HL-60 (cell line): ENCODE measurements around the gene RBM5.
A peak's percentile ranks its signal among the peaks of the same experiment; 100 is the strongest.

Experiments used
- DNase-seq, 2 experiments: peaks; one replicate each; pipeline ENCODE4 v3.0.0-alpha.2; 2010 to 2020; ENCODE audit warnings: low read depth in 1 of 2, low spot score in 1 of 2
- H3K27ac ChIP-seq: fragments of 250-450 bp; sonication (Bioruptor Pico); replicated peaks from 2 replicates; pipeline ENCODE4 v1.5.1; 2020; ENCODE audit warnings: mild to moderate bottlenecking, moderate library complexity
- H3K27me3 ChIP-seq: fragments of 250-450 bp; sonication (Bioruptor Pico); 2 replicates; pipeline ENCODE4 v1.5.1; 2021; ENCODE audit warnings: mild to moderate bottlenecking, moderate library complexity; ENCODE audit not compliant: insufficient read depth, poor library complexity, severe bottlenecking
- H3K4me3 ChIP-seq: replicated peaks from 2 replicates; pipeline ENCODE4 v1.5.1; 2011; ENCODE audit warnings: mild to moderate bottlenecking, control low read depth, low read length; ENCODE audit not compliant: insufficient read depth
- CTCF ChIP-seq: IDR thresholded peaks from one replicate; pipeline ENCODE4 v1.5.1; 2011; ENCODE audit warnings: low read length, control low read depth, inconsistent platforms; ENCODE audit not compliant: insufficient read depth
- GABPA ChIP-seq: IDR thresholded peaks from 2 replicates; pipeline ENCODE4 v1.6.1; 2012; ENCODE audit warnings: low read depth
- POLR2AphosphoS5 ChIP-seq: IDR thresholded peaks from 2 replicates; pipeline ENCODE4 v1.6.1; 2012; ENCODE audit warnings: low read depth
- SPI1 ChIP-seq: IDR thresholded peaks from 2 replicates; pipeline ENCODE4 v1.6.1; 2012; ENCODE audit warnings: low read depth, mild to moderate bottlenecking, borderline replicate concordance
- TF ChIP-seq, protein P1 (sequence below): IDR thresholded peaks from 2 replicates; pipeline ENCODE4 v1.6.1; 2012; ENCODE audit warnings: low read depth; ENCODE audit not compliant: insufficient replicate concordance

RBM5 gene

DNA sequence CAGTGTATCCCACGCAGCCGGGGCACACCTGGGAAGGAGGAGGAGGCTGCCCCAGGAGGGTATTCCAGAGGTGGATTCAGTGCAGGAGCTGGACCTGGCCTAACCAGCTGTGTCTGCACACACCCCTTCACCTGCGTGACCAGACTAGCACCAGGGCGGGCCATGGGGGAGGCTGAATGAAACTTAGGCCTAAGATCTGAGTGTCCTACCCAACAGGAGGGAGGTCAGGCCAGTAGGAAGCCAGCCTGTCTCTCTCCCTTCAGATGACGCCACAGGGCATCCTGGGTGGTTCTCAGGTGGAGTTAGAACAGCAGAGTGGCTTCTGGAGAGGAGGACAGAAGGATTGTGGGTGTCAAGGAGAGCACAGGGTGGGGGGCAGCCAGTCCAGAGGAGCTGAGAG lies 63.0 kb downstream of the RBM5 start:
- no peak overlapping the region for H3K4me3 ChIP-seq
- no peak for TF ChIP-seq GABPA
- no peak for TF ChIP-seq SPI1
- TF ChIP-seq CTCF: no peak
- no peak for TF ChIP-seq POLR2AphosphoS5
- TF ChIP-seq, protein P1, sequence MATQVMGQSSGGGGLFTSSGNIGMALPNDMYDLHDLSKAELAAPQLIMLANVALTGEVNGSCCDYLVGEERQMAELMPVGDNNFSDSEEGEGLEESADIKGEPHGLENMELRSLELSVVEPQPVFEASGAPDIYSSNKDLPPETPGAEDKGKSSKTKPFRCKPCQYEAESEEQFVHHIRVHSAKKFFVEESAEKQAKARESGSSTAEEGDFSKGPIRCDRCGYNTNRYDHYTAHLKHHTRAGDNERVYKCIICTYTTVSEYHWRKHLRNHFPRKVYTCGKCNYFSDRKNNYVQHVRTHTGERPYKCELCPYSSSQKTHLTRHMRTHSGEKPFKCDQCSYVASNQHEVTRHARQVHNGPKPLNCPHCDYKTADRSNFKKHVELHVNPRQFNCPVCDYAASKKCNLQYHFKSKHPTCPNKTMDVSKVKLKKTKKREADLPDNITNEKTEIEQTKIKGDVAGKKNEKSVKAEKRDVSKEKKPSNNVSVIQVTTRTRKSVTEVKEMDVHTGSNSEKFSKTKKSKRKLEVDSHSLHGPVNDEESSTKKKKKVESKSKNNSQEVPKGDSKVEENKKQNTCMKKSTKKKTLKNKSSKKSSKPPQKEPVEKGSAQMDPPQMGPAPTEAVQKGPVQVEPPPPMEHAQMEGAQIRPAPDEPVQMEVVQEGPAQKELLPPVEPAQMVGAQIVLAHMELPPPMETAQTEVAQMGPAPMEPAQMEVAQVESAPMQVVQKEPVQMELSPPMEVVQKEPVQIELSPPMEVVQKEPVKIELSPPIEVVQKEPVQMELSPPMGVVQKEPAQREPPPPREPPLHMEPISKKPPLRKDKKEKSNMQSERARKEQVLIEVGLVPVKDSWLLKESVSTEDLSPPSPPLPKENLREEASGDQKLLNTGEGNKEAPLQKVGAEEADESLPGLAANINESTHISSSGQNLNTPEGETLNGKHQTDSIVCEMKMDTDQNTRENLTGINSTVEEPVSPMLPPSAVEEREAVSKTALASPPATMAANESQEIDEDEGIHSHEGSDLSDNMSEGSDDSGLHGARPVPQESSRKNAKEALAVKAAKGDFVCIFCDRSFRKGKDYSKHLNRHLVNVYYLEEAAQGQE: no peak
- peaks cover 24% of the 10 kb centered on the region for H3K27me3 ChIP-seq
- H3K27ac ChIP-seq: no peak overlapping the region
- DNase-seq: no peak

DNA sequence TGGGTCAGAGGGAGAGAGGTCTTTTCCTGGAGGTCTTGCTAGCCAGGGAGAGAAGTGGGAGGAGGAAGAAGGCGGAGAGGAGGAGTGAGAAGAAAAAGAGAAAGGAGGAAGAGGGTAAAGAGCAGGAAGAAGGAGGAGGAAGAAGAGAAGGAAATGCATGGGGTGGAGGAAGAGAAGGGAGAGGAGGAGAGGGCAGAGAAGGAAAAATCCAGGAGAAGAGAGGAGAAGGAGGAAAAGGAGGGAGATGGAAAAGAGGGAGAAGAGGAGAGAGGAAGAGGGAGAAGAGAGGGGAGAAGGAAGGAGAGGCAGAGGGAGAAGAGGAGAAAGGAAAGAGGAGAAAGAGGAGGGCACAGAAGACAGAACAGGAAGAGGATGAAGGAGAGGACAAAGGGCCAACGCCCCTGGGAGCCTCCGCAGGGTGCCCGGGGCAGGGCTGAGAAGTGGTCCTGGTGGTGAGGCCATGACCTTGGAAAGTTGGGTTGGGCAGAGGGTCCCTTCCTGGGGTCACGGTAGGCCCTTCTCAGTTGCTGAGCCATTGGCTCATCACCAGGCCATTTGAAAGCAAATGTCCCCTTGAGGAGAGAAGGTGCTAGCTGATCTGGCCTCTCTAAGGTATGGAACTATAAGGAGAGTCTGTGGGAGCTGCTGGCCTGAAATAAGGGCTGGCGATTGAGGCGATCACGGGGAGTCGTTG lies 65.2 kb downstream of the RBM5 start:
- Histone ChIP-seq H3K4me3 (no peak overlapping the region), H3K27ac (no peak overlapping the region), H3K27me3 (peaks cover 34% of the 10 kb centered on the region)
- no peak for DNase-seq
- TF ChIP-seq CTCF (no peak), GABPA (no peak), SPI1 (no peak), POLR2AphosphoS5 (no peak)
- TF ChIP-seq, protein P1: no peak

DNA sequence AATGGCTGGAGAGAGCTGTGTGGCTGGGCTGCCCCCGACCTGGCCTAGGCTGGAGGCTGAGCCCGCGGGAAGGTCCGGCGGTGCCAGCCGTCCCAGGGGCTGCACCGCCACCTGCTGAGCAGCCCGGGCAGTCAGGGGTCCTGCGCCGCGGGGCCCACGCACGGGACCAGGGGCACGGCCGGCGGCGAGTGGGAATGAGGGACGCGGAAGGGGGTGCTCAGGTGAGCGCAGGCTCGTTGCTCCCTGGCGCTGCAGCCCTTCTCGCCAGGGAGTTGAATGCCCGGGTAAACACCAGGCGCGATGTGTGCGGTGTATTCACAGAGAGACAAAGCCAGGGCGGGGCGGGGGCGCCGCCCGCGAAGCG lies 65.7 kb downstream of the RBM5 start:
- DNase-seq: no peak
- TF ChIP-seq GABPA (no peak), CTCF (no peak), SPI1 (no peak), POLR2AphosphoS5 (no peak)
- TF ChIP-seq, protein P1: no peak
- Histone ChIP-seq H3K4me3 (peak overlapping the region; percentile 41), H3K27me3 (peaks cover 37% of the 10 kb centered on the region), H3K27ac (no peak overlapping the region)
